ENCODE data around the gene KIF7. TPM values are rescaled to one million over a fixed set of nuclear protein-coding genes. Genes with fewer than 3 reads are reported as not detected.

Gene KIF7
- total and polyA plus RNA-seq, 2 experiments from 2014 or later, result 4.6 to 20.1 TPM

- Histone ChIP-seq H3K36me3 (ENCODE audit: insufficient read depth) (no peaks in the 10 kb centered on the region), H3K4me1 (ENCODE audit: insufficient read depth) (peaks cover 1% of the 10 kb centered on the region; the same call in 1 of the 2 replicates)
Measured at GRCh38 chr15:89659295-89659694, 4.0 kb upstream of the KIF7 start.

More at GRCh38 chr15:89659295-89659694, 4.0 kb upstream of the KIF7 start:
- Histone ChIP-seq H3K27me3 (ENCODE audit: insufficient read depth) (peaks cover 3% of the 10 kb centered on the region), H3K79me2 (replicated peaks; ENCODE audit: insufficient read depth) (peaks cover 5% of the 10 kb centered on the region; the same call in 1 of the 2 replicates), H3K4me2 (no peak overlapping the region), H4K20me1 (replicated peaks; ENCODE audit: insufficient read depth) (no peaks in the 10 kb centered on the region), H2AFZ (no peak overlapping the region), H3K4me3 (no peak overlapping the region), H3K27ac (ENCODE audit: low read depth) (no peak overlapping the region), H3K9me2 (ENCODE audit: insufficient read depth) (no peaks in the 10 kb centered on the region), H3F3A (replicated peaks; ENCODE audit: low read depth) (no peaks in the 10 kb centered on the region)
- TF ChIP-seq ZNF462 (CRISPR knock-in tag; IDR thresholded peaks at IDR 0.05), result no peak
- no peak for TF ChIP-seq ZNF114 (CRISPR knock-in tag; IDR thresholded peaks at IDR 0.05)
- TF ChIP-seq EZH2 (IDR thresholded peaks at IDR 0.05; ENCODE audit: low read depth, unreplicated experiment), result no peak
- no peak for TF ChIP-seq ETS1 (IDR thresholded peaks at IDR 0.05)
- TF ChIP-seq REST (IDR thresholded peaks at IDR 0.05; ENCODE audit: unreplicated experiment), result no peak
- no peak for TF ChIP-seq CREB1 (CRISPR knock-in tag; IDR thresholded peaks at IDR 0.05; ENCODE audit: low read depth)
- no peak for TF ChIP-seq POLR2AphosphoS5 (IDR thresholded peaks at IDR 0.05; ENCODE audit: low read depth)
- TF ChIP-seq NANOG (IDR thresholded peaks at IDR 0.05; ENCODE audit: borderline replicate concordance), result no peak
- TF ChIP-seq CTCF (conservative IDR thresholded peaks at IDR 0.05; ENCODE audit: low read depth in 2 of 2), result no peak
- no peak for TF ChIP-seq ZNF331 (CRISPR knock-in tag; IDR thresholded peaks at IDR 0.05; ENCODE audit: low read depth)
- no peak for TF ChIP-seq JUNB (IDR thresholded peaks at IDR 0.05; ENCODE audit: unreplicated experiment)
- TF ChIP-seq STAT1 (IDR thresholded peaks at IDR 0.05; ENCODE audit: unreplicated experiment), result no peak
- no peak for TF ChIP-seq EZH2phosphoT487 (IDR thresholded peaks at IDR 0.05; ENCODE audit: unreplicated experiment)
- Mint-ChIP-seq H3K27ac (no peak overlapping the region), H3K4me3 (no peak overlapping the region), H3K27me3 (ENCODE audit: insufficient read depth, low read depth, poor library complexity) (peaks cover 8% of the 10 kb centered on the region), H3K4me1 (peaks cover 16% of the 10 kb centered on the region), H3K9me3 (no peaks in the 10 kb centered on the region; the same call in 2 of the 3 replicates), H3K36me3 (ENCODE audit: low read depth) (peaks cover 4% of the 10 kb centered on the region; the same call in 1 of the 3 replicates)
- no peak for DNase-seq (ENCODE audit: low spot score)
- no peak for ATAC-seq

Data from GM23338 (cell line).